Endothelial cell of umbilical vein (primary cell): Measurements from ENCODE around the gene PSMD13. TPM values are rescaled to one million over a fixed set of nuclear protein-coding genes. Genes with fewer than 3 reads are reported as not detected.

Experiments used
- BruUV-seq: library from RNA; stranded (reverse); fragments of 400-500 nt; replicated peaks from 2 replicates; lab custom pipeline; 2021; lab: Mats Ljungman, UMichigan
- CTCF ChIA-PET: fragments of 300-600, 350-600 bp; sonication (Branson Sonifier 250); formaldehyde crosslinking; loops from one replicate; lab custom pipeline; 2021; ENCODE audit warnings: antibody characterized with exemption, inconsistent platforms; lab: Charles Lee
- POLR2A ChIA-PET: fragments of 300-600, 350-600 bp; sonication (Branson Sonifier 250); formaldehyde crosslinking; loops from one replicate; lab custom pipeline; 2021; ENCODE audit warnings: antibody characterized with exemption, inconsistent platforms; lab: Charles Lee
- DNase-seq: peaks from one replicate; pipeline ENCODE4 v3.0.0-alpha.2; 2011; ENCODE audit warnings: low read depth, low spot score
- FAIRE-seq: peaks from 2 replicates; lab custom pipeline; 2011; peaks lifted over from hg19 to GRCh38; lab: Jason Lieb, UNC
- H2AFZ ChIP-seq: 2 replicates; pipeline ENCODE4 v1.6.0; 2012; ENCODE audit warnings: low read depth, low read length, control low read depth, inconsistent platforms
- H3K27ac ChIP-seq: 2 replicates; pipeline ENCODE4 v1.5.1; 2011; ENCODE audit warnings: low read depth, mild to moderate bottlenecking, control low read depth, low read length, moderate library complexity; ENCODE audit not compliant: insufficient read depth
- H3K27me3 ChIP-seq, 2 experiments: 2 replicates each; pipeline versions ENCODE4 v1.6.0 to v1.6.1; 2011; ENCODE audit warnings: low read length in 2 of 2, mixed read lengths in 1 of 2; ENCODE audit not compliant: control insufficient read depth in 2 of 2, insufficient read depth in 2 of 2
- H3K36me3 ChIP-seq, 2 experiments: 2 replicates in 1 of 2; 3 replicates in 1 of 2; pipeline ENCODE4 v1.5.1; 2011; ENCODE audit warnings: low read length in 2 of 2, mild to moderate bottlenecking in 1 of 2, moderate library complexity in 1 of 2; ENCODE audit not compliant: control insufficient read depth in 2 of 2, insufficient read depth in 2 of 2; ENCODE audit errors: extremely low read depth in 1 of 2
- H3K4me1 ChIP-seq: 3 replicates; pipeline ENCODE4 v1.5.1; 2011; ENCODE audit warnings: mild to moderate bottlenecking, low read length; ENCODE audit not compliant: control insufficient read depth, insufficient read depth; ENCODE audit errors: extremely low read depth
- H3K4me2 ChIP-seq: 2 replicates; pipeline ENCODE4 v1.6.1; 2011; ENCODE audit warnings: low read length, control low read depth, mixed read lengths; ENCODE audit not compliant: insufficient read depth
- H3K4me3 ChIP-seq, 3 experiments: fragments of 200-600 bp in 1 of 3; sonication (generic), shearing (Covaris generic) in 1 of 3; replicated peaks in 1 of 3; 2 replicates each; pipeline ENCODE4 v1.5.1; 2011 to 2016; ENCODE audit warnings: control low read depth in 3 of 3, low read length in 3 of 3, mild to moderate bottlenecking in 2 of 3, inconsistent platforms in 1 of 3, low read depth in 1 of 3, moderate library complexity in 1 of 3; ENCODE audit not compliant: insufficient read depth in 1 of 3
- H3K79me2 ChIP-seq: 2 replicates; pipeline ENCODE4 v1.6.0; 2012; ENCODE audit warnings: low read length, inconsistent platforms; ENCODE audit not compliant: control insufficient read depth, insufficient read depth
- H3K9ac ChIP-seq: replicated peaks from 2 replicates; pipeline ENCODE3; 2011; ENCODE audit warnings: low read length, control low read depth; ENCODE audit not compliant: insufficient read depth; ENCODE audit errors: extremely low read depth
- H3K9me1 ChIP-seq: replicated peaks from 3 replicates; pipeline ENCODE4 v1.6.0; 2011; ENCODE audit warnings: mild to moderate bottlenecking, low read length; ENCODE audit not compliant: control insufficient read depth, insufficient read depth; ENCODE audit errors: extremely low read depth
- H3K9me3 ChIP-seq: replicated peaks from 2 replicates; pipeline ENCODE4 v1.5.1; 2012; ENCODE audit warnings: low read length, inconsistent platforms; ENCODE audit not compliant: control insufficient read depth, insufficient read depth
- H4K20me1 ChIP-seq: replicated peaks from 2 replicates; pipeline ENCODE3; 2011; ENCODE audit warnings: mild to moderate bottlenecking, low read length; ENCODE audit not compliant: control insufficient read depth, insufficient read depth; ENCODE audit errors: extremely low read depth
- EZH2 ChIP-seq: IDR thresholded peaks from 2 replicates; pipeline ENCODE4 v1.6.1; 2012; ENCODE audit warnings: borderline replicate concordance, low read depth, mild to moderate bottlenecking, moderate library complexity, low read length, inconsistent platforms; ENCODE audit not compliant: severe bottlenecking
- FOS ChIP-seq: IDR thresholded peaks from 2 replicates; pipeline ENCODE4 v1.6.1; 2011; ENCODE audit warnings: mild to moderate bottlenecking, low read length, moderate library complexity, borderline replicate concordance; ENCODE audit not compliant: insufficient read depth
- GATA2 ChIP-seq: IDR thresholded peaks from 2 replicates; pipeline ENCODE4 v1.7.0; 2011; ENCODE audit warnings: low read depth, mild to moderate bottlenecking, moderate library complexity, mixed read lengths, low read length; ENCODE audit not compliant: insufficient read length, insufficient read depth
- JUN ChIP-seq: IDR thresholded peaks from 2 replicates; pipeline ENCODE4 v1.6.1; 2011; ENCODE audit warnings: borderline replicate concordance, low read depth; ENCODE audit not compliant: insufficient read length, insufficient read depth
- MAX ChIP-seq: IDR thresholded peaks from 2 replicates; pipeline ENCODE4 v1.6.1; 2011; ENCODE audit not compliant: insufficient read depth, insufficient read length
- MYC ChIP-seq: IDR thresholded peaks from one replicate; pipeline ENCODE4 v1.6.1; 2011; ENCODE audit warnings: mild to moderate bottlenecking, low read depth, low read length
- POLR2A ChIP-seq: IDR thresholded peaks from 2 replicates; pipeline ENCODE4 v1.6.1; 2012; ENCODE audit warnings: low read depth, mild to moderate bottlenecking, control low read depth, low read length
- POLR2AphosphoS5 ChIP-seq: IDR thresholded peaks from 2 replicates; pipeline ENCODE4 v1.6.1; 2012; ENCODE audit warnings: low read depth, mild to moderate bottlenecking, control low read depth, low read length, moderate library complexity; ENCODE audit not compliant: insufficient read depth
- dilution Hi-C: fragments of 300-500 bp; cut with MboI; formaldehyde crosslinking; loops from one replicate; pipeline ENCODE4 v1.15.0; 2019; ENCODE audit warnings: low sequenced_read_pairs; ENCODE audit not compliant: extremely low pct_ligation_motif_present
- intact Hi-C: fragments of 100-400 bp; cut with micrococcal nuclease; formaldehyde crosslinking; loops from one replicate; pipeline ENCODE4 v1.10.0; 2022
- polyA plus RNA-seq, 4 experiments: library from polyadenylated mRNA; depleted of rRNA in 3 of 4; stranded (reverse) in 3 of 4; unstranded in 1 of 4; fragments of >200 nt; gene quantifications; 2 replicates each; pipeline versions ENCODE4 v1.2.1 to v1.2.3, GENCODE V29; 2011 to 2012; ENCODE audit warnings: missing spikeins in 1 of 4
- total RNA-seq: library from RNA; stranded (reverse); gene quantifications from 2 replicates; pipeline ENCODE4 v1.2.3, GENCODE V29; 2021
- TF ChIP-seq, protein P1 (sequence below), 2 donors: IDR thresholded peaks; 1 replicate in 1 of 2; 2 replicates in 1 of 2; pipeline ENCODE4 v1.5.1; 2011; ENCODE audit warnings: low read length in 2 of 2, mild to moderate bottlenecking in 2 of 2, moderate library complexity in 2 of 2, control low read depth in 1 of 2, inconsistent platforms in 1 of 2, low read depth in 1 of 2; ENCODE audit not compliant: insufficient read depth in 1 of 2; ENCODE audit errors: extremely low read depth in 1 of 2

PSMD13 gene
- total and polyA plus RNA-seq, 2 donors (not counting 3 experiments of a cell fraction or from before 2014, with no cell fraction given) = 168 to 214 TPM

GRCh38 chr11:203056-203944 is 33.5 kb upstream of the PSMD13 start:
- intact Hi-C loops (no loop called here), dilution Hi-C loops (no loop called here)
- no peak overlapping the region for H3K4me2 ChIP-seq
- no peak overlapping the region for H3K9ac ChIP-seq
- no TSS peak for BruUV-seq
- H4K20me1 ChIP-seq = no peaks in the 10 kb centered on the region
- no peaks in the 10 kb centered on the region for H3K9me3 ChIP-seq
- peaks cover 20% of the 10 kb centered on the region for H3K79me2 ChIP-seq
- FAIRE-seq (no peak), DNase-seq (no peak)
- H3K36me3 ChIP-seq = peaks cover 0 to 18% of the 10 kb centered on the region in 2 experiments
- CTCF ChIA-PET = no interaction called here
- no peak overlapping the region for H3K4me3 ChIP-seq
- no peaks in the 10 kb centered on the region for H3K27me3 ChIP-seq
- H3K9me1 ChIP-seq = no peaks in the 10 kb centered on the region
- no peak overlapping the region for H2AFZ ChIP-seq
- peaks cover 7% of the 10 kb centered on the region for H3K4me1 ChIP-seq
- TF ChIP-seq FOS (no peak), POLR2A (no peak), GATA2 (no peak), MYC (no peak)
- no peak overlapping the region for H3K27ac ChIP-seq
- POLR2A ChIA-PET = no interaction called here

GRCh38 chr11:203945-204586 is 32.7 kb upstream of the PSMD13 start:
- Histone ChIP-seq H4K20me1 (no peaks in the 10 kb centered on the region), H3K4me1 (peaks cover 7% of the 10 kb centered on the region), H2AFZ (no peak overlapping the region), H3K9me1 (no peaks in the 10 kb centered on the region), H3K4me3 (no peak overlapping the region), H3K27ac (no peak overlapping the region), H3K79me2 (peaks cover 24% of the 10 kb centered on the region), H3K9me3 (no peaks in the 10 kb centered on the region), H3K4me2 (no peak overlapping the region), H3K27me3 (no peaks in the 10 kb centered on the region), H3K36me3 (peaks cover 0 to 18% of the 10 kb centered on the region in 2 experiments), H3K9ac (no peak overlapping the region)
- CTCF ChIA-PET = interaction anchor here (0.6 kb wide), 1 partner anchor 10 kb away, joined by 3 read pairs; no protein-coding TSS in a partner anchor
- intact Hi-C loops = no loop called here
- no peak for DNase-seq
- TF ChIP-seq GATA2 = no peak
- no peak for TF ChIP-seq MAX
- TF ChIP-seq FOS = no peak
- no peak for TF ChIP-seq MYC
- no peak for TF ChIP-seq EZH2
- TF ChIP-seq JUN = no peak
- TF ChIP-seq POLR2AphosphoS5 = no peak
- TF ChIP-seq, protein P1, sequence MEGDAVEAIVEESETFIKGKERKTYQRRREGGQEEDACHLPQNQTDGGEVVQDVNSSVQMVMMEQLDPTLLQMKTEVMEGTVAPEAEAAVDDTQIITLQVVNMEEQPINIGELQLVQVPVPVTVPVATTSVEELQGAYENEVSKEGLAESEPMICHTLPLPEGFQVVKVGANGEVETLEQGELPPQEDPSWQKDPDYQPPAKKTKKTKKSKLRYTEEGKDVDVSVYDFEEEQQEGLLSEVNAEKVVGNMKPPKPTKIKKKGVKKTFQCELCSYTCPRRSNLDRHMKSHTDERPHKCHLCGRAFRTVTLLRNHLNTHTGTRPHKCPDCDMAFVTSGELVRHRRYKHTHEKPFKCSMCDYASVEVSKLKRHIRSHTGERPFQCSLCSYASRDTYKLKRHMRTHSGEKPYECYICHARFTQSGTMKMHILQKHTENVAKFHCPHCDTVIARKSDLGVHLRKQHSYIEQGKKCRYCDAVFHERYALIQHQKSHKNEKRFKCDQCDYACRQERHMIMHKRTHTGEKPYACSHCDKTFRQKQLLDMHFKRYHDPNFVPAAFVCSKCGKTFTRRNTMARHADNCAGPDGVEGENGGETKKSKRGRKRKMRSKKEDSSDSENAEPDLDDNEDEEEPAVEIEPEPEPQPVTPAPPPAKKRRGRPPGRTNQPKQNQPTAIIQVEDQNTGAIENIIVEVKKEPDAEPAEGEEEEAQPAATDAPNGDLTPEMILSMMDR (IDR thresholded peaks at IDR 0.05; ENCODE audit: extremely low read depth in 1 of 2, insufficient read depth in 1 of 2, low read depth in 1 of 2, low read length in 2 of 2) = no peak
- no peak for TF ChIP-seq POLR2A
- POLR2A ChIA-PET = no interaction called here
- FAIRE-seq = no peak
- dilution Hi-C loops = no loop called here
- no TSS peak for BruUV-seq
